ENCODE data around the gene LCN2. TPM values are rescaled to one million over a fixed set of nuclear protein-coding genes. Genes with fewer than 3 reads are reported as not detected.

Gene LCN2
- polyA plus RNA-seq, 1 donor, result 0.93 TPM

GRCh38 chr9:128142061-128142460, 7.2 kb upstream of the LCN2 start:
- peaks cover 18% of the 10 kb centered on the region for H3K4me1 ChIP-seq (ENCODE audit: control insufficient read depth, insufficient read depth, low read length)
- no peaks in the 10 kb centered on the region for H3K27me3 ChIP-seq (ENCODE audit: control insufficient read depth, insufficient read depth, low read length)
- H3K9me3 ChIP-seq (ENCODE audit: control insufficient read depth, low read depth, low read length), result no peaks in the 10 kb centered on the region
- no peak overlapping the region for H3K4me3 ChIP-seq (ENCODE audit: low read length)
- WGBS (ENCODE audit: insufficient coverage, low lambda C conversion rate), result no CpG with 5 or more reads among the region's 4 CpGs
- H3K27ac ChIP-seq (ENCODE audit: low read length), result no peak overlapping the region
- no peak for DNase-seq
- no peaks in the 10 kb centered on the region for H3K36me3 ChIP-seq (ENCODE audit: control insufficient read depth, insufficient read depth, low read length)

- H3K4me3 ChIP-seq (ENCODE audit: low read length), result no peak overlapping the region
- H3K27ac ChIP-seq (ENCODE audit: low read length), result no peak overlapping the region
- no peak for DNase-seq
- no peaks in the 10 kb centered on the region for H3K36me3 ChIP-seq (ENCODE audit: control insufficient read depth, insufficient read depth, low read length)
- peaks cover 18% of the 10 kb centered on the region for H3K4me1 ChIP-seq (ENCODE audit: control insufficient read depth, insufficient read depth, low read length)
- WGBS (ENCODE audit: insufficient coverage, low lambda C conversion rate), result no CpG with 5 or more reads among the region's 2 CpGs
- H3K27me3 ChIP-seq (ENCODE audit: control insufficient read depth, insufficient read depth, low read length), result no peaks in the 10 kb centered on the region
- H3K9me3 ChIP-seq (ENCODE audit: control insufficient read depth, low read depth, low read length), result no peaks in the 10 kb centered on the region
Observed at GRCh38 chr9:128142596-128142995, 6.7 kb upstream of the LCN2 start.

GRCh38 chr9:128143525-128144238, 5.6 kb upstream of the LCN2 start:
- no peak overlapping the region for H3K4me3 ChIP-seq (ENCODE audit: low read length)
- H3K36me3 ChIP-seq (ENCODE audit: control insufficient read depth, insufficient read depth, low read length), result no peaks in the 10 kb centered on the region
- H3K27ac ChIP-seq (ENCODE audit: low read length), result no peak overlapping the region
- 100% methylated on average over 1 of the region's 8 CpGs for WGBS (ENCODE audit: insufficient coverage, low lambda C conversion rate)
- H3K27me3 ChIP-seq (ENCODE audit: control insufficient read depth, insufficient read depth, low read length), result no peaks in the 10 kb centered on the region
- H3K4me1 ChIP-seq (ENCODE audit: control insufficient read depth, insufficient read depth, low read length), result peaks cover 24% of the 10 kb centered on the region
- H3K9me3 ChIP-seq (ENCODE audit: control insufficient read depth, low read depth, low read length), result no peaks in the 10 kb centered on the region
- DNase-seq, result no peak

- H3K4me1 ChIP-seq (ENCODE audit: control insufficient read depth, insufficient read depth, low read length), result peaks cover 33% of the 10 kb centered on the region
- no peaks in the 10 kb centered on the region for H3K36me3 ChIP-seq (ENCODE audit: control insufficient read depth, insufficient read depth, low read length)
- no CpG with 5 or more reads among the region's 22 CpGs for WGBS (ENCODE audit: insufficient coverage, low lambda C conversion rate)
- no peak for DNase-seq
- H3K27ac ChIP-seq (ENCODE audit: low read length), result no peak overlapping the region
- H3K9me3 ChIP-seq (ENCODE audit: control insufficient read depth, low read depth, low read length), result no peaks in the 10 kb centered on the region
- H3K27me3 ChIP-seq (ENCODE audit: control insufficient read depth, insufficient read depth, low read length), result no peaks in the 10 kb centered on the region
- H3K4me3 ChIP-seq (ENCODE audit: low read length), result no peak overlapping the region
Observed at GRCh38 chr9:128144239-128145181, 4.7 kb upstream of the LCN2 start.

GRCh38 chr9:128145536-128145935, 3.7 kb upstream of the LCN2 start:
- DNase-seq, result no peak
- Histone ChIP-seq H3K36me3 (ENCODE audit: control insufficient read depth, insufficient read depth, low read length) (no peaks in the 10 kb centered on the region), H3K27ac (ENCODE audit: low read length) (no peak overlapping the region), H3K27me3 (ENCODE audit: control insufficient read depth, insufficient read depth, low read length) (no peaks in the 10 kb centered on the region), H3K4me3 (ENCODE audit: low read length) (no peak overlapping the region), H3K9me3 (ENCODE audit: control insufficient read depth, low read depth, low read length) (no peaks in the 10 kb centered on the region), H3K4me1 (ENCODE audit: control insufficient read depth, insufficient read depth, low read length) (peaks cover 35% of the 10 kb centered on the region)
- no CpG with 5 or more reads among the region's 8 CpGs for WGBS (ENCODE audit: insufficient coverage, low lambda C conversion rate)

- DNase-seq, result no peak
- WGBS (ENCODE audit: insufficient coverage, low lambda C conversion rate), result no CpG with 5 or more reads among the region's 13 CpGs
- H3K36me3 ChIP-seq (ENCODE audit: control insufficient read depth, insufficient read depth, low read length), result no peaks in the 10 kb centered on the region
- no peaks in the 10 kb centered on the region for H3K9me3 ChIP-seq (ENCODE audit: control insufficient read depth, low read depth, low read length)
- H3K27ac ChIP-seq (ENCODE audit: low read length), result no peak overlapping the region
- no peaks in the 10 kb centered on the region for H3K27me3 ChIP-seq (ENCODE audit: control insufficient read depth, insufficient read depth, low read length)
- peaks cover 38% of the 10 kb centered on the region for H3K4me1 ChIP-seq (ENCODE audit: control insufficient read depth, insufficient read depth, low read length)
- H3K4me3 ChIP-seq (ENCODE audit: low read length), result no peak overlapping the region
Observed at GRCh38 chr9:128145951-128146351, 3.3 kb upstream of the LCN2 start.

- Histone ChIP-seq H3K9me3 (ENCODE audit: control insufficient read depth, low read depth, low read length) (no peaks in the 10 kb centered on the region), H3K27ac (ENCODE audit: low read length) (no peak overlapping the region), H3K4me3 (ENCODE audit: low read length) (no peak overlapping the region), H3K4me1 (ENCODE audit: control insufficient read depth, insufficient read depth, low read length) (peaks cover 39% of the 10 kb centered on the region), H3K36me3 (ENCODE audit: control insufficient read depth, insufficient read depth, low read length) (no peaks in the 10 kb centered on the region), H3K27me3 (ENCODE audit: control insufficient read depth, insufficient read depth, low read length) (no peaks in the 10 kb centered on the region)
- no CpG with 5 or more reads among the region's 8 CpGs for WGBS (ENCODE audit: insufficient coverage, low lambda C conversion rate)
- DNase-seq, result no peak
Observed at GRCh38 chr9:128146591-128147120, 2.6 kb upstream of the LCN2 start.

- Histone ChIP-seq H3K27ac (ENCODE audit: low read length) (peak overlapping the region; percentile 85), H3K4me1 (ENCODE audit: control insufficient read depth, insufficient read depth, low read length) (peaks cover 39% of the 10 kb centered on the region), H3K4me3 (ENCODE audit: low read length) (no peak overlapping the region), H3K27me3 (ENCODE audit: control insufficient read depth, insufficient read depth, low read length) (no peaks in the 10 kb centered on the region), H3K9me3 (ENCODE audit: control insufficient read depth, low read depth, low read length) (no peaks in the 10 kb centered on the region), H3K36me3 (ENCODE audit: control insufficient read depth, insufficient read depth, low read length) (no peaks in the 10 kb centered on the region)
- no CpG with 5 or more reads among the region's 5 CpGs for whole genome bisulfite sequencing (ENCODE audit: insufficient coverage, low lambda C conversion rate)
- DNase-seq, result no peak
Observed at GRCh38 chr9:128148509-128149000, 698 bp upstream of the LCN2 start.

GRCh38 chr9:128149951-128150593, 819 bp downstream of the LCN2 start:
- WGBS (ENCODE audit: insufficient coverage, low lambda C conversion rate), result no CpG with 5 or more reads among the region's 11 CpGs
- H3K36me3 ChIP-seq (ENCODE audit: control insufficient read depth, insufficient read depth, low read length), result no peaks in the 10 kb centered on the region
- H3K4me1 ChIP-seq (ENCODE audit: control insufficient read depth, insufficient read depth, low read length), result peaks cover 39% of the 10 kb centered on the region
- H3K27me3 ChIP-seq (ENCODE audit: control insufficient read depth, insufficient read depth, low read length), result no peaks in the 10 kb centered on the region
- no peak overlapping the region for H3K27ac ChIP-seq (ENCODE audit: low read length)
- H3K4me3 ChIP-seq (ENCODE audit: low read length), result no peak overlapping the region
- no peaks in the 10 kb centered on the region for H3K9me3 ChIP-seq (ENCODE audit: control insufficient read depth, low read depth, low read length)
- no peak for DNase-seq
